Mesenteric fat pad (tissue), 1 donor: ENCODE results near the gene SLC2A5. TPM values are rescaled to one million over a fixed set of nuclear protein-coding genes. Genes with fewer than 3 reads are reported as not detected.
A peak's percentile ranks its signal among the peaks of the same experiment; 100 is the strongest.
"Not testable (repeated sequence)": the region's sequence is repeated elsewhere in the genome, so short reads cannot be mapped to it uniquely, and the experiment has no call there.

Experiments used
- DNase-seq: peaks from one replicate; pipeline ENCODE4 v3.0.0-alpha.2; 2020; ENCODE audit warnings: low spot score
- long read RNA-seq: library from polyadenylated mRNA; unstranded; transcript quantifications from one replicate; pipeline ENCODE4 v2.0.0, GENCODE V29; 2020
- total RNA-seq: library from RNA; stranded (reverse); fragmentation: NEBNext Ultra II Directional; extraction: Animal tissue kit (Norgen Biotek cat#: 25700); gene quantifications from one replicate; pipeline ENCODE4 v1.2.1, GENCODE V29; 2021
- donor health status: DM: yes; HTN: yes; CAD: no.

The SLC2A5 gene, protein sequence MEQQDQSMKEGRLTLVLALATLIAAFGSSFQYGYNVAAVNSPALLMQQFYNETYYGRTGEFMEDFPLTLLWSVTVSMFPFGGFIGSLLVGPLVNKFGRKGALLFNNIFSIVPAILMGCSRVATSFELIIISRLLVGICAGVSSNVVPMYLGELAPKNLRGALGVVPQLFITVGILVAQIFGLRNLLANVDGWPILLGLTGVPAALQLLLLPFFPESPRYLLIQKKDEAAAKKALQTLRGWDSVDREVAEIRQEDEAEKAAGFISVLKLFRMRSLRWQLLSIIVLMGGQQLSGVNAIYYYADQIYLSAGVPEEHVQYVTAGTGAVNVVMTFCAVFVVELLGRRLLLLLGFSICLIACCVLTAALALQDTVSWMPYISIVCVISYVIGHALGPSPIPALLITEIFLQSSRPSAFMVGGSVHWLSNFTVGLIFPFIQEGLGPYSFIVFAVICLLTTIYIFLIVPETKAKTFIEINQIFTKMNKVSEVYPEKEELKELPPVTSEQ
- 12.9 TPM for total RNA-seq
- long read RNA-seq, full-length matches to known transcripts = 45 of 53 reads
- long read RNA-seq, partial matches to known transcripts = 6 of 53 reads
- long read RNA-seq, other reads (novel, unspliced or antisense) = 2 of 53 reads

DNA sequence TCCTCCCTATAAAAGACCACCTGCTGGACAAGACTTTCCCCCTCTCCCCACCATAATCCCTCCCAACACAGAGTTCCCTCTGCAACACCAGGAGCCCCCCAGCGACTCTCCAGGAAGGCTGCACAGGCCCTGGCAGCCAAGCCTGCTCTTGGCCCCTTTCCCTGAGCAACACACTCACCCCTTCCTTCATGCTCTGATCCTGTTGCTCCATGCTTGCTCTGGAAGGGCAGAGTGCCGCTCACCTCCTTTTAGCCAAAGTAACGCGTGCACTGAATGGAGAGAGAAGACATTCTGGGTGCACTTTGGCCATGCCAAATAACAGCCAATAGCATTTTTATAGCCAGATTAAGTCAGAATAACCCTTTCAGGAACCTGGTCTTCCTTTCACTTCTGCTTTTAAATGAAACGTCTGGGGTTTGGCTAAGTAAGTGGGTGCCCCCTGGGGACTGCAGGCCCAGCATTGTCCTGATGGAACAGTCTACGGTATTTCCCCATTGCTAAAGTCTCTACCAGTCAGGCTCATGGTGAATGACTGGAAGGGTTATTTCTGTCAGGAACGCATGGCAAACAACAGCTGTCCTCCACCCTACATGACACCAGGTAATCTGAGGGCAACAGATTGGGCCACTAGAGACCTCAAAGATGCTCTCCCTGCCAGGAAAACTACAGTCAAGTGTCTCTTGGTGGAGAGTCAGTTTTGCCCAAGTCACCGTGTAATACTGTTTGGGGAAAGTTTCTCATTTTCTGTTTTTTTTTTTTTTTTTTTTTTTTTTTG lies at the start of gene SLC2A5:
TSS of gene SLC2A5 (minus strand) at position 310 of the 775 bp plus-strand sequence. CDS start at position 211, 99 bp downstream.
- DNase-seq = no peak

DNA sequence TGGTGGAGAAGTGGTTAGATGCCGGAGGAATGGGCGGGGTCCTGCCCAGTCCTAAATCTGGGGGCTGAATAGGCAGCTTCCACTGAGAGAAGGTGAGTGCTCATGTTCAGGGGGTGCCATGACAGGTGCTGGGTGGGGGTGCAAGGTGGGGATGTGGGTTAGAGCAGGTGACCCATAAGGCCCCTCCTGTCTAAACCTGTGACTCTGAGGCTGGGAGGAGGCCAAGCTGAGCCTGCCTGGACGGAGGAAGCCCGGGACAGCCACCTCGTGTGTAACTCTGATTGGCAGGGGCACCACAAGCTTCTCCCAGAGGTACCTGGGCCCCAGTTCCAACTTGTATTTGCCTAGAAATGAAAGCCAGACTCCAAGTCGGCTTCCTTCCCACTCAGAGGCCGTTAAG lies 48.8 kb upstream of the SLC2A5 start:
- no peak for DNase-seq

DNA sequence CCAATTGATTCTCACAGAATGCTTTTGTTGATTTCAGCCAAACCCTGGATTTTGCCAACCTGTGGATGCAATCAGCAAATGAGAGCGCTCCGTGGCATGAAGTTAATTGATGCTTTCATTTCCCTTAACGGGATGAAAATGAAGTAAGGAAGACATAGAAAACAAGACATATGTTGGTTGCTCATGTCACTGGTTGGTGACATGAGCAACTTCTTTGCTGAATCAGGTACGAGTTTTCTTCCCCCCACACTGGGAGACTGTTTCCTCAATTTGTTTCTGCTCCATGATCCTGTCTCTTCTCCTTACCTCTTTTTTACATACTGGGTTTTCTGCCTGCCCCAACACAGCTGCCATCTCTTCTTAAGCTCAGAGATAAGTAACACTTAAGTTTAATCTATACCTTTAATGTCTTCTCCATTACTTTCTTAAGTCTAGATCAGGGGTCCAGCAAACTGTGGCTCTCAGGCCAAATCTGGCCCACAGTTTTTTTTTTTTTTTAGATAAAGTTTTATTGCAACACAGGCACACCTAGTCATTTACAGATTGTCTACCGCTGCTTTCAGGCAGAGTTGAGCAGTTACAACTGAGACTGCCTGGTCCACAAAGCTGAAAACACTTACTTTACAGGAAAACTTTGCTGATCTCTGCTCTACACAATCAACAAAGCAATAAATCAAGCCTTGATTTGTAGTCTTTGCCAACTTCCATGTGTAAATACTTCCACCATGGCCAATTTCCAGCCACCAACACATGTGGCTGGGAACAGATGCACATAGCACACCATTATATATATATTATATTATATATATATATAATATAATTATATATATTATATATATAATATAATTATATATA lies 46.1 kb upstream of the SLC2A5 start:
- no peak for DNase-seq

GRCh38 chr1:9112961-9113880 lies 43.8 kb upstream of the SLC2A5 start:
- peak; percentile 71 for DNase-seq

DNA sequence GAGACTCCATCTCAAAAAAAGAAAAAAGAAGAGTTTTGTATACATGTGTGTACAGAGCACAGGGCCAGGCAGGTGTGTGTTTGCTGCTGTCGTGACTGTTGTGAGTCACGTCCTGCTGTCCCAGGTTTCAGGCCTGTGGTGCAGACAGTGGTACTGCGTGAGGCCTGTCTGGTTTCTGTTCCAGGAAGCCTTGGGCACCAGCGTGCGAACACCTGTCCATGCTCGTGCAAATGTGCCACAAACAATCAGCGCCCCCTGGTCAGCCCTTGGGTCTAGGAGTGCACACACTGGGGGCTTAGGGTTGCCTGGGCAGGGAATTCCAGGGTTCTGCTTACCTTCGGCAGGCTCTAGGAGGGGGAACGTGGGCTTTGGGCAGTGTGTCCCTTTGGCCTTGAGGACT lies 42.5 kb upstream of the SLC2A5 start:
- peak; percentile 75 for DNase-seq

GRCh38 chr1:9111357-9111691 lies 41.9 kb upstream of the SLC2A5 start:
- DNase-seq = peak; percentile 84

- DNase-seq = peak; percentile 94
Observed at GRCh38 chr1:9110669-9111356, 41.4 kb upstream of the SLC2A5 start.

- peak; percentile 71 for DNase-seq
Observed at GRCh38 chr1:9108056-9108665, 38.7 kb upstream of the SLC2A5 start.

DNA sequence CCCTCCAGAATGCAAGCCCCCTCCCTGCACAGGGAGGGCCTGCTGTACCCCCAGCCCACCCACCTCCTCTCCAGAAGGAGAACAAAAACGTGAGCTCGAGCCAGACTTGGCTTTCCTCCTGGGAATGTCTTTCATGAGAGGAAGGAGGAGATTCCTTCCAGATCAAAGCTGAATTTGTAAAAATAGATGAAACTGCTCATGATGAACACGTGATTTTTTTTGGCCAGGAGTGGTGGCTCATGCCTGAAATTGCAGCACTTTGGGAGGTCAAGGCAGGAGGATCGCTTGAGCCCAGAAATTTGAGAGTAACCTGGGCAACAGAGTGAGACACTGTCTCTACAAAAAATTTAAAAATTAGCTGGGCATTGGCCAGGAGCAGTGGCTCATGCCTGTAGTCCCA lies 37.7 kb upstream of the SLC2A5 start:
- DNase-seq = peak; percentile 35

- peak; percentile 81 for DNase-seq
Observed at GRCh38 chr1:9106286-9106685, 36.9 kb upstream of the SLC2A5 start.

GRCh38 chr1:9105336-9105867 lies 36.0 kb upstream of the SLC2A5 start:
- peak; percentile 84 for DNase-seq

- DNase-seq = peak; percentile 68
Observed at GRCh38 chr1:9101510-9102146, 32.2 kb upstream of the SLC2A5 start.

- DNase-seq = no peak
Observed at GRCh38 chr1:9100471-9101043, 31.1 kb upstream of the SLC2A5 start.

DNA sequence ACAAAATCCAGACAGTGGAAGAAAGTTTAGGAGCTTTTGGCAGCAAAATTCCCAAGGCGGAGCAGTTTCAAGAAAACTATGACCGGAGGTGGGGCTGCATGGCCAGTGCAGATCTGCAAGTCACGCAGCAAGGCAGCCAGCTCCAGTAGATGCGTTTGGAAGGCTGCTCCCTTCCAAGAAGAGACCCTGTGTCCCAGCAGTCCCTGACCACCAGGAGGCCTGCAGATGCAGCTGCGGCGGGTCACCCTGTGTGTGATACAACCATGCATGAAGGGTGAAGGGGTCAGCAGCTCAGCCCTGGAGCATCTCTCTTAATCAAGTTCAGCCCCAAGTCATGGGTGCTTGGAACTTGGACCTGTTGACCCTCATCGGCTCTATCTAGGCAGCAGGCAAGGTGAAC lies 30.1 kb upstream of the SLC2A5 start:
- DNase-seq = no peak

DNA sequence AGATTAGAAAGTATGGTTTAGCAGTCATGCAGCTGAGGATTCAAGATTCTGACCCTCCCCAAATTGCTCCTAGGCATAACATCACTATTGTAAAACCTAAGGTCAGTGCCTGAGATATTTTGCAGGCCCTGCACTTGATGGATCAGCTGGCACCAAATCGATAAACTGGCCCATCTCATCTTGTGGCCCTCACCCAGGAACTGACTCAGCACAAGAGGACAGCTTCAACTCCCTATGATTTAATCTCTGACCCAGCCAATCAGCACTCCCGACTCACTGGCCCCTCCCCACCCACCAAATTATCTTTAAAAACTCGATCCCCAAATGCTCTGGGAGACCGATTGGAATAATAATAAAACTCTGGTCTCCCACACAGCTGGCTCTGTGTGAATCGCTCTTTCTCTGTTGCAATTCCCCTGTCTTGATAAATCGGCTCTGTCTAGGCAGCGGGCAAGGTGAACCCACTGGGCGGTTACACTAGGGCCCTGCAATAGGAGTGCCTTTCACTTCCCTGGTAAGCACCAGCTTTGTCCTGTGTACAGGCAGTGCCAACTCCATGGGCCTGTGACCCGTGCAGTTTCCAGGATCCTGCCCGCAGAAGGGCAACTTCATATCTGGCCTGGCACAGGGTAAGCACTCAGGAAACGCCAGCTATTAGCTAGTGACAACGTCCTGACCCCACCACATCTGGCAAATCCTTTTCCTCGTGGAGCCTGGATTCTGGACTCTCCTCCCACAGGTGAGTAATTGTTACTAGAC lies 28.7 kb upstream of the SLC2A5 start:
- DNase-seq = no peak

- no peak for DNase-seq
Observed at GRCh38 chr1:9095818-9096217, 26.4 kb upstream of the SLC2A5 start.

DNA sequence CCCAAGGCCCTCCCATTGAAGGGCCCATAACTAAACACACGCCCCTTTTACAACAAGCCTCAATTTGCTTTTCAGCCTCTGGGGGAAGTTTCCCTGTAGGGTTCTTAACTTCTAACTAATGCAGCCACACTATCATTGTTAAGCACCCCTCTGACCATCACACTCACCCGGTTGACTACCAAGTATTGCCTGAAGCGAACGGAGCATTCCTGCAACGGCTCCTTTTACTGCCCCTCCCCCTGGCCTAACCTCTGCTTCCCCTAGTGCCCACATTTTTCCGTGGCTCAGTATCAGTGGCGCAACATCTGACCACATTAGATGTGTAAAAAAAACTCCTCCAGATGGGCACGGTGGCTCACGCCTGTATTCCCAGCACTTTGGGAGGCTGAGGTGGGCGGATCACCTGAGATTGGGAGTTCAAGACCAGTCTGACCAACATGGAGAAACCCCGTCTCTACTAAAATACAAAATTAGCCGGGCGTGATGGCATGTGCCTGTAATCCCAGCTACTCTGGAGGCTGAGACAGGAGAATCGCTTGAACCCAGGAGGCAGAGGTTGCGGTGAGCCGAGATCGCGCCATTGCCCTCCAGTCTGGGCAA lies 24.7 kb upstream of the SLC2A5 start:
- not testable (repeated sequence) for DNase-seq
